ENCODE measurements around the gene SCGB3A1.

Gene SCGB3A1, protein sequence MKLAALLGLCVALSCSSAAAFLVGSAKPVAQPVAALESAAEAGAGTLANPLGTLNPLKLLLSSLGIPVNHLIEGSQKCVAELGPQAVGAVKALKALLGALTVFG

DNA sequence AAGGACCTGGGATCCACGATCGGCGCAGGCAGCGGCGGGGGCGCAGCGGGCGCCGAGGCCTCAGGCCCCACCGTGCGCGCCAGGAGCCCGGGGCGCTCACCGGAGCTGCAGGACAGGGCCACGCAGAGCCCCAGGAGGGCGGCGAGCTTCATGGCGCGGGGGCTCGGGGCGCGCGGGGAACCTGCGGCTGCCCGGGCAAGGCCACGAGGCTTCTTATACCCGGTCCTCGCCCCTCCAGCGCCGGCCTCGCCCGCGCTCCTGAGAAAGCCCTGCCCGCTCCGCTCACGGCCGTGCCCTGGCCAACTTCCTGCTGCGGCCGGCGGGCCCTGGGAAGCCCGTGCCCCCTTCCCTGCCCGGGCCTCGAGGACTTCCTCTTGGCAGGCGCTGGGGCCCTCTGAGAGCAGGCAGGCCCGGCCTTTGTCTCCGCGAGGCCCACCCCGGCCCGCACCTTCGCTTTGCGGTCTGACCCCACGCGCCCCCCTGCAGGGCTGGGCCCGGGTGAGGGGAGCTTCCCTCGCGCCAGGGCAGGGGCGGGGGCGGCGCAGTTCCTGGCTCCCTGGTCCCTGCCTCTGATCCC, at the start of gene SCGB3A1:
TSS of gene SCGB3A1 (minus strand) at position 189 of the 577 bp plus-strand sequence. CDS start at position 152, 37 bp downstream.
- DNase-seq, result no peak

DNA sequence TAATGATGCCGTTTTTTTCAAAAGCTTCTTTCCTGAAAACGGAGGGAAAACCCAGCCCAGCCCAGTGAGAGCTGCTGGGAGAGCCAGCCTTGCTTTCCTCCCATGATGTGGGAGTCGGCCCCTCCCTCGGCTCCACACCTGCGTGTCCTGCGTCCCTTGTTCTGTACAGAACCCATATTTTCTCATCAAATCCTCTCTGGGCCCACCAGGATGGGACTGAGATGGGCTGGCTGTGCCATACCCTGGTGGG, 49.2 kb upstream of the SCGB3A1 start:
- no peak for DNase-seq

DNA sequence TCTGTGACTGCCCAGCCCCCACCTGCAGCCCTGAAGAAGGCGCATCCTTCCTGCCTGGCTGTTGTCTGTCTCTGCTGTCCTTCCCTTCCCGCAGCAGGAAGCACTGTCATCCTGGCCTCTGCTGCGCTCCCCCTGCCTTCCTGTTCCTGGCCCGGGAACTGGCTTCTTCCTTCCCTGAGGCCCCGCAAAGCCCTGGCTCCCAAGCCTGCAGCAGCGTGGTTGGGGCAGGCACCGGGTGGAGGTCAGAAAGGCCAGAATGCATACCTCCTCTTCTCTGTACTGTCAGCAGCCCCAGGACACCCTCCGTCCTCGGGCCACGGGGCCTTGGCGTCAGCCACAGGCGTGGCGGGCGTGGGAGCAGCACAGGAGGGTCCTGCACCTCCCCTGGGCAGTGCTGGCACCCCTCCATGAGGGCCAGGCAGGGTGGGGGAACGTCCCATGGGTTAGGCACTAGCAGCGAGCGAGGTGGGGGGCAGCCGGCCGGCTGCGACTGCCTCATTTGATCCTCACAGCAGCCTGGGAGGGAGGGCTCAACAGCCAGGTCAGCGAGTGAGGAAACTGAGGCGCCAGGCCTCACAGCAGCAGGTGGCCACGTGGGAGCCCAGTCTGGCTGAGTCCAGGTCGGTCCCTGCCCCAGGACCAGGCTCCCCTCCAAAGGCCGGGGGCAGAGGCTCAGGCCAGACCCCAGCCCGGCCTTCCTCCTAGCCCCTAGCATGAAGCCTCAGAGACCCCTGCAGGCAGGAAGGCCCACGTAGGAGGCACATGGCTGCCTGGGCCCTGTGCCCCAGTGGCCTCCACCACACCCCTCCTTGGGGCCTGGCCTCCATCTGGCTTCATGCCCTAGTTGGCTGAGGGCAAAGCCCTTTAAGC, 48.7 kb upstream of the SCGB3A1 start:
- no peak for DNase-seq

DNA sequence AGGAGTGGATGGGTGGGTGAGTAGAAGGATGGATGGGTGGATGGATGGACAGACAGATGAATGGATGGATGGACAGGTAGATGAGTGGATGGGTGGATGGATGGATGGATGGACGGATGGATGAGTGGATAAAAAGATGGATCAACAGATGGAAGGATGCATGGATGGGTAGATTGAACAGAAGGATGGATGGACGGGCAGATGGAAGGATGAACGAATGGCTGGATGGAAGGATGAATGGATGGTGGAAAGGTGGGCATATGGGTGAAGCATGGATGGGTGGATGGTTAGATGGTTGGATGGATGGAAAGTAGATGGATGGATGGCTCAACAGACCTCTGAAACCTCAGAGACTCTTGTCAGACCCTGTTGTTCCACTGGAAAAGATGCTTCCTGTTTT, 48.0 kb upstream of the SCGB3A1 start:
- no peak for DNase-seq

DNA sequence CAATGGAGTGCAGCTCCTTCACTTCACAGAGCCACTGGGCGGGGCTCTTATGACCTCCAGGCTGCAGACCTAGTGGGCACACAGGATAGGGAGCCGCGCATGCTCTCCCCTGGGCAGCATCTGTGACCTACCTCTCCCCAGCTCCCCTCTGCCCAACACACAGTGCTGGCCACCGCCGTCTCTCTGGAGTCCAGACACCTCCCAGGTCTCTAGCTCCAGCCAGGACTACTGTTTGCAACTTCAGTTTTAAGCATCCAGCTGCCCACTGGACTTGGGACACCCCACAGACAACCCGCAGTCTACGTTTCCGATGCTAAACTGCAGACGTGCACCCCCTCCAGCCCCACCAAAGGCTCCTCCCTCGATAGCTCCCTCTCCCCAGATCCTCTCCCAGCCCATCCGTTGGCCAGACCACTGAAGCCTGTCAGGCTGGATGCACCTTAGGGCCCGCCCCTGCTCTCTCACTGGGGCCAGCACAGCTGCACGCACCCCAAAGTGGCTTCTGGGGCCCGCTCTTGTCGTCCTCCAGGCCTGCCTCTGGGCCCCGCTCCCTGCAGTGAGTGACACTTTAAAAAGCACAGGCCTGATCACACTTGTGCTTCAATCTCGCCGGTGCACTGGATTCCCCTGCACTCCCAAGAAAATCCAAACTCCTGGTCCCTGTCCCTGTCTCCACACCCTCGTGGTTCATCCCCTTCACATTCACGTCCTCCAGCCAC, 46.8 kb upstream of the SCGB3A1 start:
- no peak for DNase-seq

DNA sequence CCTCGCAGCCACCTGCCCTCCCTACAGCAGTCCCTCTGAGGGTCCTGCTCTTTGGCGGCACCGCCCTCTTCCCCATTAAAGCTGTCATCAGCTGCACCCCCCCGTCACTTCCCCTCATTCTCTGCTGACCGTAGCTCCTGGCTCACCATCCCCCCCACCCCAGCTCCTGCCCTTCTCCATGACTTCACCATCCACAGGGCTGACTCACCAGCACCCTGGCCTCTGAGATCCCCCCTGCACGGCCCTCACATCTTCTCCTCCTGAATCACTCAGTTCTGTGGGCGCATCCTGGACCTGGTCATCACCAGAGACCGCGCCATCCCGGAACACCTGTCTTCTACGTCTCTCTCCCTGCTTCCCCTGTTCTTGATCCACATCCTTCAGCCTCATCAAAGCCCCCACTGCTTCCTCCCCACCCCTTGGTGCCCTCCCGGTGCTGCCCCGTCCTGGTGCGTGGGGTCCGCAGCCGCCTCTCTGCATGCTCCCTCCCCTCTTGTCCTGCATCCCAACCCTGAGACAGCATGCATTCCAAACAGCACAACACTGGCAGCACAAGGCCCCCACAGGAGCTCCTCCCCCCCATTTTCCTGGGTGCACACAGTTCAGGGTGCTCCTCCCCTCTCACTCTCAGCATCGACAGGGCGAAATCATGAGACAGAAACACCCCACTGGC, 45.2 kb upstream of the SCGB3A1 start:
- peak; percentile 7 for DNase-seq

DNA sequence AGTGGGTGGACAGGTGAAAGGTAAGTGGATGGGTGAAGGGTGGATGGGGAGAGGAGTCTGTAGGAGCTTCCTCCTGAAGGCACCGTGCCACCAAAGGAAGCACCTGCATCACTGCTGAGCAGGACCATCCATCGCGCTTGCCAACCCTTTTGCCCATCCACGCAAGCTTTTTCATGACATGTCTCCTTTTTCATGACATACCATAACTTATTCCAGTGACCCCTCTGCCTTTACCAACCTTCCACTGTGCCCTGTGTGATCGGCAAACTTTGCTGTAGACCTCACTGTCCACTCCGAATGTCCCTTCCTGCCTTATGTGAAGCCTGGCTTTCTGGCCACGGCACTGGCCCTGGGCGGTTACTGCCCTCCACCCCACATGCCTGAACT, 44.7 kb upstream of the SCGB3A1 start:
- peak; percentile 1 for DNase-seq

DNA sequence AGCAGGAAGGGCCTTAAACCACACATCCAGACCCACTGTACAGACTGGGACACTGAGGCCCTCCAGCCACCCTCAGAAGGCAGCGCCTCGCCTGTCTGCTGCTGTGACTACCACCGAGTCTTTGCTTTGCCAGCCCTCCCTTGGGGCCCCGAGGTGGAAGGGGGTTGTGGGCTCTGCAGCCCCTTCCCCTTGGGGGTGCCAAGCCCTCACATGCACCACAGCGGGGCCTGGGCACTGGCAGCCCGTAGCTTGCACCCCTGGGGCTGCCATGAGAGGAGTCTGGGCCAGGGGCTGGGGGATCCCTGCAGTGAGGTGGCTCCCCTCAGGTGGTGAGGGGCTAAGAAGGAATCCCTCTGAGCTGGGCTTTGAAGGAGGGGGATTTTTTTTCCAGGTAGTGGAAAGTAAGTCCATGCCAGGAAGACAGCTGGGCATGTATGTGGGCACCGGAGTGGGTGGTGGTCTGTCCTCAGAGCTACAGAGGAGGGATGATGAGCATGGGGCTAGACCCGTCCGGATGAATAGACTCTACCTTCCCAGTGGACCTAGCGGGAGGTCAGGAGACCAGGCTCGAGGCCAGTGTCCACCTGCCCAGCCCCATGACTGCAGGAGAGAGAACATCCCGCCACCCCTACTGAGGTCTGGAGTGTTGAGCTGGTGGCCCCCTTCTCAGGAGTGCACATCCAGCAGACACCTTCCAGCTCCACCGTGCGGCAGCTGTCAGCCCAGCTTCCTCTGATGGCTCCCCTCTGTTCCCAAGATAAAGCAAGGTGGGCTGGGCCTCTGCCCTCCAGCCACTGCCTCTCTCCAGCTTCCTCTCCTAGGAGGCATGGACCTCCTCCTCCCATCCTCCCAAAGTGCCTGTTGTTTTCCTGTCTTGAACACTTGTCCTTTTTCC, 42.2 kb upstream of the SCGB3A1 start:
- DNase-seq, result no peak

DNA sequence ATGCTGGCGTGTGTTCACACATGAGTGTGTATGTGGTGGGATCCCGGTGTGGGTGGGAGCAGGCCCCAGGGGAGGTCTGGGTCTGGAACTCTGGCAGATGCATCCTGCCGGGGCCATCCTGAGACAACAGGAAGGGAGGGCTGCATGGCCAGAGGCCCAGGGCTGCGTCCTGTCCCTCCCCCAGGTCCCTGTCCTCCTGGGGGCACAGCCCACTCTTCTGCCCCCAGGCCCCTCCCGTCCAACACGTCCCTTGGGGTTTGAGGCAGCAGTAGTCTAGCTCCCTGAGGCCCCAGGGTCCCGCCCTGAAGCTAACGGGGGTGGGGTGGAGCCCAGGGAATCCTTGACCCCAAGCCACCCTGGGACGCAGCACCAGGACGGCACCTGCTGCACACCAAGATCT, 41.5 kb upstream of the SCGB3A1 start:
- DNase-seq, result no peak

DNA sequence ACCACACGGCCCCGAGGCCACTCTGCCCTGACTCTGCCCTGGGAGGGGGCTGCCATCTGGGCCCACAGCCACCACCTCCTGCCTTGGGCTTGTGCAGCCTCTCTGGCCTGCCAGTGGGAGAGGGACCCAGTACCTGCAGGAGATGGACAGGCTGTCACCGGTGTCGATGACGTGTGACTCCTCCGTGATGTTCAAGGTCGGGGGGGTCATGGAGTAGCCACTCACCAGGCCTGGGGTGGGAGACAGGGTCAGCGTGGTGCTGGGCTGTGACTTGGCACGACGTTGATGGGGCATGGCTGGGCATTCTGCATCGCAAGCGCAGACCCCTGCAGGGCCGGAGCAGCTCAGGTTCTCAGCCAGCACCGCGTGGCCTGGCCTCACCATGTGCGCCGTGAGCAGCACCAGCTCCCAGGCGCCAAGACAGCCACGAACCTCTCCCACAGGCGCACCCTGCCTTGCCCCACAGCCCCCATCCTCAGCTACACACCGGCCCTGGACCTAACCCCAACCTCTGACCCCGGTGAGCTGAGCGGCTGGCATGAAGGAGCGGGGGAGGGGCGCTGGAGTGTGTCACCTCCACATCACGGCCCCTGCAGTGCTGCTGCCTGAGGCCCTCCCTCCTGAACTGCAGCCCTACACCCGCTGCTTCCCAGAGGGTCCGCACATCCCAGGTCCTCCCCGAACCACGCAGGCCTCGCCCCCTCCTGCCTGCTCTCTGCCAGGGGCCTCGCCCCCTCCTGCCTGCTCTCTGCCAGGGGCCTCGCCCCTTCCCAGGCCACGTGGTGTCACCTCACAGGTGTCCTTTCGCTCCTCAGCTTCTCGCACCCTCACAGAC, 40.5 kb upstream of the SCGB3A1 start:
- DNase-seq, result no peak

DNA sequence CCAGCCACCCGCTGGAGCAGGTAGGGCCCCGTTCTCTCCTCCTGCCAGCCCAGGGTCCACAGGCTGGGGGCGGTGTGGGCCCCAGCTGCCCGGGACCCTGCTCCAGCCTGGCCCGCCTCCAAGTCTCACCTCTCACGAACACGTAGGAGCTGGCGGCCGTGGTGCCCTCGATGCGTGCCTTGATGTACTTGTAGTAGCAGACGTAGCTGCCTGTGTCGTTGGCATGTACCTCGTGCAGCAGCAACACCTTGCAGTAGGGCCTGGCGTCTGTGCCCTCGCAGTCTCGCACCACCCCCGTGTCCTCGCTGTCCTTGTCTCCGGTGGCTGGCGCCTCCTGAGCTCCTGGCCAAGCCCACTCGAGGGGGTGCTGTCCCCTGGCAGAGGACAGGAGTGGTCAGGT, 39.1 kb upstream of the SCGB3A1 start:
- DNase-seq, result no peak

DNA sequence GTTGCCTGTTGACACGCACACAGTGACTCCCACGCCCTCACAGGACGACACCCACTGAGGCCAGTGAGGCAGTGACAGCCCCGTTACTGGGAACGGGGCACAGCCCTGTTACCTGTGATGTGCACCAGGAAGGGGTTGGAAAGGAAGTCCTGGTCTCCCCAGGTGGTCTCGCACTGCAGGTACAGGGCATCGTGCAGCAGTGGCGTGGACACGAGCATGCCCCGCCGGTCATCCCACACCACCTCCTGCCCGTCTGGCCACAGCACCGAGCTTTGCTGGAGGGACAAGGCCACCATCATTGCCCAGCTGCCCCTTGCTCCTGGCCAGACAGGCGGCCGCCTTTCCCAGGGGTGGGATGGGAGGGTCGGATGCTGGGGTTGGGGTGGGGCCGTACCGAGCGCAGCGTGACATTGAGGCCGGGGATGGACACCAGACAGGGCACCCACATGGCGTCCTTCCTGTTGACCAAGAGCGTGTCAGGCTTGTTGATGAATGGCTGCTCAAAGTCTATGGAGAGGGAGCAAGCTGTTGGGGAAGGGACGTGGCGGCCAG, 38.6 kb upstream of the SCGB3A1 start:
- no peak for DNase-seq

DNA sequence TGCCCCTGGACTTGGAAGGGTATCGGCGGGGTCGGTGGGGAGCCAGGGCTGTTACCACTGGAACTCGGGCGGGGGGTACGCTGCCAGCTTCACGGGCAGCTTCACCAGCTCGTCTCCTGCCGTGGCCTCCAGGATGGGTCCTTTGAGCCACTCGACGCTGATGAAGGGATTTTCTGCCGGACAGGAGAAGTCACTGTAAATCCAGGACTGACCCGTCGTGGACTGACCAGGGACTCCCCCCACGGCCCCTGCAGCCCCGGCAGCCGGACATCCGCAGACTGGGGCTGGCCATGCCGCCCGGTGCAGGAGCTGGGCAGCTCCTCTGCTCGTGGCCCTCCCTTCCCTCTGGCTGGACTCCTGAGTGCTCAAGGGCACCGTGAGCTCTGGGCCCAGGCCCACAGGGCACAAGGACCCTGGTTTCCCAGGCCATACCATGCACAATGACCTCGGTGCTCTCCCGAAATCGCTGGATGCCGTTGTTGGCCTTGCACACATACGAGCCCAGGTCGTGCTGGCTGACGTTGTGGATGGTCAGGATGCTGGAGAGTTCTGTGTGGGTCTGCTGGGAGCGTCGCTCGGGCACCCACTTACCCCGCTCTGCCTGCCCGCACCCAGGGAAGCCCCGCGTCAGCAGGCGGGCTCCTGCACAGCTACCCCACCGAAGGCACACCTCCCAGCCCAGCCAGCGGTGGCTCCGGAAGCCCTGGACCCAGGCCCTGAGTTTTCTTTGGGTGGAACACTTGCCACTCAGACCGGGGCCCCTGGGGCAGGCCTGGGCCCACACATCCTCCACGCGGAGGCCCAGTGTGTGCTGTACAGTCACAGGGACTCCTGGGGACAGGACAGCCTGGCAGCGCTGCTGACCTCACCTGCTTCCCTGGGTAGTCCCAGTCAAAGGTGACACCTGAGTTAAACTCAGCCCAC, 37.8 kb upstream of the SCGB3A1 start:
- DNase-seq, result no peak

DNA sequence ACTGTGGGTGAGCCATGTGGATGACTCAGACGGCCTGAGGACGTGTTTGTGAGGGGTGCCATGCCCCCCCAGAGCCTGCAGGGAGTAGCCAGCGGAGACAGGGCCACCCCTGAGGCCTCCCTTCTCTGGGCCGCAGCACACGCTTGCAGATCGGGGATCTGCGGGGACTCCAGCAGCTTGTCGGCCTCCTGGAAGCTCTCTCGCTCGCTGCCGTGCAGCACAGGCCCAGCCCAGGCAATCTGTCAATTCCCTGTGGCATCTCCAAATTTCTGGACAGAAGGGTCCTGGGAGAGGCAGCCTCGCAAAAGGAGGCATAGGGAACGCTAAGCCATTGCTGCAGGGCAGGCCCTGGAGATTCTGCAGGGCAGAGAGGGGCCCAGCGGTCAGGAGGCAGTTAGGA, 36.9 kb upstream of the SCGB3A1 start:
- DNase-seq, result no peak

DNA sequence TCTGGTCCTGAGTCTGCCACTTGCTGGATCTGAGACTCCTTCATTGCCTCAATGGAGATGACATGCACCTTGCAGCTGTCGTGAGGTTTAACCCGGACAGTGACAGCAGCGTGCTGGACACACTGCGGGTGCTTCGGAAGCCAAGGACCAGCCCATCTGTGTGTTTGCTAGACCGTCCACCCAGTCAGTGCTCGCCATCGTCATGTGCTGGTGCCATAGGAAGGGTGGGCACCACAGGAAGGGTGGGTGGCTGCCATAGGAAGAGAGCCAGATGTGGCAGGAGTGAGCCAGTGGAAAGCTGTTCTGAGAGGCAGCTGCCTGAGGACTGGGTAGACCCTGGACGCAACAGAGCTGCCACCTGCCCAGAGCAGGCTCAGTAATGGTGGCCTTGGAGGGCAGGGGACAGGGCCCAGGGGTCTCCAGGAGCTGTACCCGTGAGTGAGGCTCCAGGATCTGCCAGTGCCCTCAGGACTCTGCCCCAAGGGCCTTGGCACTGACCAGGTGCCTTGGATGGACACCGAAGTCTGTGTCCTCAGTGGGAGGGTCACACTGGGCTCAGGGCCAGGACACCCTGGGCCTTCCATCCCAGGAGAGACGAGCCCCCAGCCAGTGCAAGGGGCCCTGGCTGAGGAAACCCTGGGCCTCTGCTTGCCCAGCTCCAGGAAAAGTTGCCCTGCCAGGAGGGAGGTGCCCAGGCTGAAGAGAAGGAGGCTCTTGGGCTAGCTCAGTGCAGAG, 36.3 kb upstream of the SCGB3A1 start:
- no peak for DNase-seq

DNA sequence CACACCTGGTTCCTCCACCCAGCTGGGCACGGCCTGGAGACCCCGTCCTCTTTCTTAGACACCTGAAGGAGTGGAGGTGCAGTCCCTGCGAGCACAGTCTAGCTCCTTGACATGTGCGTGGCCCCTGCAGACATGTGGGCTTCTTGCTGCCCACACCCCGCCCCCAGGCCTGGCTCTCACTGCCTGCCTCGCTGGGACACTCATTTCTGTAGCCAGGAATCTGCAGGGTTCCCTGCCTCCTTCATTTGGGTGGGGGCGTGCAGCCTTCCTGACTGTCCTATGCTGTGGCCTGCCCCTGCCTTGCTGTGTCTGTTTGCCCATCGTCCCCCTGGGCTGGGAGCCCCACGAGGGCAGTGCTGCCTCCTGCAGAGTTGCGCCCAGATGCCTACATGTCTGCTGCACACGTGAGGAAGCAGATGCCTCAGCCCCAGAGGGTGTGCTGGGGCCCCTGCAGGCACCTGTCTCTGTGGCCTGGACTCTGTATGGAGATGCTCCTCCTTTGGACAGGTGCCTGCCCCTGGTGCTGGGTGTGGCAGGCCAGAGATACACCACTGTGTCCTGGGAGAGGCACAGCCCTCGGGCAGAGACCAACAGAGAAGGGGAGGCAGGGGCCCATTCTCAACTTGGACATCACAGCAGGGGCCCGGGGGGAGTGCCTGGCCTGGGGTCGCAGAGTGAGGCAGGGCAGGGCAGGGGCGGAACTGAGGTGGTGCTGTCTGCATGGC, 35.5 kb upstream of the SCGB3A1 start:
- no peak for DNase-seq

DNA sequence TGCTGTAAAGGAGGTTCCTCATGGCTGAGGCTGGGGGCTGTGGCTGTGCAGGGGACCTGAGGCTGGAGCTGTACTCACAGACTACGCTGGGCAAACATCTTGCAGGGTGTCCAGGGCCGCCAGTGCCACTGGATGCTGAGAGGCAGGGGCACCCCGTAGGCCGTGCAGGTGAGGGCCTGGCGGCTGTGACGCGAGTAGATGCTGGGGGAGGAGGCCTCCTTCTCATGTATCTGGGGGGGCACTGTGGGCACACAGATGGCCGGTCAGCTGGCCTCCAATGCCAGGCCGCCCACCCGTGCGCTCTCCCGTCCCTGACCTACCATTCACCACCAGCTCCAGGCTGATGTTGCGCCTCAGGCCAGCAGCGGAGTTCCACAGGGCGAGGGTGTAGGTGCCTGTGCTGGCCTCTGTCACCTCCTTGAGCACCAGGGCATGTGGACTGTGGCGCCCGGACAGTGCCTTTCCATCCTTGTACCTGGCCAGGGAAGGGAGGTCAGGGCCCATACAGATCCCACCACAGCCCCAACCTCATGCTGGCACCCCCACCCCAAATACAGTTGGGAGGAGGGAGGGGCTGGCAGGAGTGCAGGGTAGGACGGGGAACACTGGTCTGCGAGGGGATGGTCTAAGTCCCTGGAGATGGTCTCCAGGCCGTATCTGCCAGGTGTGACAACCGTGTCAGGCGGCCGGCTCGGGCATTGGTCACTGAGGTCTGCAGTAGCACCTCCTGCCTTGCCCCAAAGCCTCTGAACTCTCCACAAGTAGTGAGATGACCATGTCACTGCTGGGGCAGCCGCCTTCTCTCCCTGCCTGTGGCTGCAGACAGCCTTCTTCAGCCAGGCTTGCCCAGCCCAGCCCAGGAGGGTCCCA, 34.7 kb upstream of the SCGB3A1 start:
- no peak for DNase-seq
